Suprapubic skin (tissue), 4 donors: ENCODE data around the gene IFIT3. TPM values are rescaled to one million over a fixed set of nuclear protein-coding genes. Genes with fewer than 3 reads are reported as not detected.

Experiments
- DNase-seq, 2 donors: peaks; one replicate each; pipeline ENCODE4 v3.0.0-alpha.2; 2019; ENCODE audit warnings: low spot score in 2 of 2
- H3K27ac ChIP-seq: fragments of 200-600 bp; sonication (generic); one replicate; pipeline ENCODE4 v1.5.1; 2019
- H3K27me3 ChIP-seq: fragments of 200-600 bp; sonication (generic); one replicate; pipeline ENCODE4 v1.5.1; 2019
- H3K36me3 ChIP-seq: fragments of 200-600 bp; sonication (generic); one replicate; pipeline ENCODE4 v1.5.1; 2019
- H3K4me1 ChIP-seq: fragments of 200-600 bp; sonication (generic); one replicate; pipeline ENCODE4 v1.5.1; 2019
- H3K4me3 ChIP-seq: fragments of 200-600 bp; sonication (generic); one replicate; pipeline ENCODE4 v1.5.1; 2019; ENCODE audit warnings: mild to moderate bottlenecking
- H3K9me3 ChIP-seq: fragments of 200-600 bp; sonication (generic); one replicate; pipeline ENCODE4 v1.5.1; 2019
- EP300 ChIP-seq: sonication (generic); formaldehyde crosslinking; IDR thresholded peaks from one replicate; pipeline ENCODE4 v1.6.1; 2017; ENCODE audit warnings: antibody characterized with exemption
- POLR2A ChIP-seq, 2 donors: fragments of 450-650 bp; IDR thresholded peaks; one replicate each; pipeline ENCODE4 v1.6.1; 2017; ENCODE audit warnings: antibody characterized with exemption in 2 of 2, mild to moderate bottlenecking in 2 of 2, moderate library complexity in 2 of 2
- POLR2AphosphoS5 ChIP-seq, 3 donors: sonication (generic); formaldehyde crosslinking; IDR thresholded peaks; one replicate each; pipeline ENCODE4 v1.6.1; 2017; ENCODE audit warnings: antibody characterized with exemption in 3 of 3
- WGBS: methylation state at CpG from one replicate; pipeline ENCODE4 v1.1.5; 2018; 5-methylcytosine and 5-hydroxymethylcytosine counted together
- total RNA-seq, 4 donors: library from RNA; depleted of rRNA; stranded (reverse); fragments of >200 nt; gene quantifications; one replicate each; pipeline ENCODE4 v1.1.0, GENCODE V29; 2016
- TF ChIP-seq, protein P1 (sequence below), 2 donors: fragments of 200-600 bp in 1 of 2; fragments of 450-650 bp in 1 of 2; sonication (generic) in 1 of 2; IDR thresholded peaks; one replicate each; pipeline ENCODE4 v1.5.1; 2016 to 2019; ENCODE audit warnings: antibody characterized with exemption in 2 of 2, mild to moderate bottlenecking in 1 of 2, moderate library complexity in 1 of 2

The IFIT3 gene
- total RNA-seq, 4 donors from 2014 or later, result 1.5 to 4.9 (median 2.1) TPM

DNA sequence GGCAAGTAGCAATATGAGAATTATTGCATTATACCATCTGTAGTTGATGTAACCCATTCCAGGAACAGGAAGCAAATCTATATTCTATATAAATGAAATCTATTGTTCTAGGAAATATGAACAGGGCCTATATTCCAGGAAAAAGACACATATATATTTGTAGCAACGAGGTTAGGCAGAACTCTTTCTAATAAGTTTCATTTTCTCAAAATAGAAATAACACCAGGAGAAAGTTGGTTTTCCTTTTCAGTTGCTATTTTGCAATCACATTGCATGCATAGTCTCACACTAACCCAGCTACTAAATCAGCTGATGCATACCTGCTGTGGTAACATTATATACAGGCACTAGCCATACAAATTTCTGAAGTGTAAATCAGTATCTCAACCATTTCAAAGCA lies 32.2 kb upstream of the IFIT3 start:
- H3K4me1 ChIP-seq, result peaks cover 20% of the 10 kb centered on the region
- DNase-seq, result no peak
- H3K4me3 ChIP-seq, result no peak overlapping the region
- H3K9me3 ChIP-seq, result no peaks in the 10 kb centered on the region
- H3K36me3 ChIP-seq, result no peaks in the 10 kb centered on the region
- WGBS, result 26% methylated on average over 1 of the region's 1 CpG
- TF ChIP-seq POLR2A (IDR thresholded peaks at IDR 0.05) (no peak), EP300 (no peak), POLR2AphosphoS5 (IDR thresholded peaks at IDR 0.05) (no peak)
- TF ChIP-seq, protein P1, sequence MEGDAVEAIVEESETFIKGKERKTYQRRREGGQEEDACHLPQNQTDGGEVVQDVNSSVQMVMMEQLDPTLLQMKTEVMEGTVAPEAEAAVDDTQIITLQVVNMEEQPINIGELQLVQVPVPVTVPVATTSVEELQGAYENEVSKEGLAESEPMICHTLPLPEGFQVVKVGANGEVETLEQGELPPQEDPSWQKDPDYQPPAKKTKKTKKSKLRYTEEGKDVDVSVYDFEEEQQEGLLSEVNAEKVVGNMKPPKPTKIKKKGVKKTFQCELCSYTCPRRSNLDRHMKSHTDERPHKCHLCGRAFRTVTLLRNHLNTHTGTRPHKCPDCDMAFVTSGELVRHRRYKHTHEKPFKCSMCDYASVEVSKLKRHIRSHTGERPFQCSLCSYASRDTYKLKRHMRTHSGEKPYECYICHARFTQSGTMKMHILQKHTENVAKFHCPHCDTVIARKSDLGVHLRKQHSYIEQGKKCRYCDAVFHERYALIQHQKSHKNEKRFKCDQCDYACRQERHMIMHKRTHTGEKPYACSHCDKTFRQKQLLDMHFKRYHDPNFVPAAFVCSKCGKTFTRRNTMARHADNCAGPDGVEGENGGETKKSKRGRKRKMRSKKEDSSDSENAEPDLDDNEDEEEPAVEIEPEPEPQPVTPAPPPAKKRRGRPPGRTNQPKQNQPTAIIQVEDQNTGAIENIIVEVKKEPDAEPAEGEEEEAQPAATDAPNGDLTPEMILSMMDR (IDR thresholded peaks at IDR 0.05), result no peak
- H3K27me3 ChIP-seq, result no peaks in the 10 kb centered on the region
- H3K27ac ChIP-seq, result peak overlapping the region; percentile 69

DNA sequence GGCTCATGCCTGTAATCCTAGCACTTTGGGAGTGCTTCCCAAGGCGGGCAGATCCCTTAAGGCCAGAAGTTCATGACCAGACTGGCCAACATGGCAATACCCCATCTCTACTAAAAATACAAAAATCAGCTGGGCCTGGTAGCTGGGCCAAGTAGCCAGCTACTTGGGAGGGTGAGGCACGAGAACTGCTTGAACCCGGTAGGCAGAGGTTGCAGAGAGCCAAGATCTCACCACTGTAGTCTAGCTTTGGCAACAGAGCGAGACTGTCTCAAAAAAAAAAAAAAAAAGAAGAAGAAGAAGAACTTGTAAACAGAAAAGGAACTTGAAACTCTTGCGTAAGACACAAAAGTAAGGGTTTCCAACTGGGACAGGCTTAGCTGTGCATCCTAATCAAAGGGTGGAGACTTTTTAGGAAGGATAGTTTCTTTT lies 31.6 kb upstream of the IFIT3 start:
- peak overlapping the region; percentile 69 for H3K27ac ChIP-seq
- no peaks in the 10 kb centered on the region for H3K27me3 ChIP-seq
- WGBS, result 14% methylated on average over 5 of the region's 5 CpGs
- H3K4me3 ChIP-seq, result no peak overlapping the region
- no peaks in the 10 kb centered on the region for H3K9me3 ChIP-seq
- no peak for DNase-seq
- no peaks in the 10 kb centered on the region for H3K36me3 ChIP-seq
- peak in 1 of 3 donors; percentile 10 for TF ChIP-seq POLR2AphosphoS5 (IDR thresholded peaks at IDR 0.05)
- no peak for TF ChIP-seq POLR2A (IDR thresholded peaks at IDR 0.05)
- H3K4me1 ChIP-seq, result peaks cover 25% of the 10 kb centered on the region

DNA sequence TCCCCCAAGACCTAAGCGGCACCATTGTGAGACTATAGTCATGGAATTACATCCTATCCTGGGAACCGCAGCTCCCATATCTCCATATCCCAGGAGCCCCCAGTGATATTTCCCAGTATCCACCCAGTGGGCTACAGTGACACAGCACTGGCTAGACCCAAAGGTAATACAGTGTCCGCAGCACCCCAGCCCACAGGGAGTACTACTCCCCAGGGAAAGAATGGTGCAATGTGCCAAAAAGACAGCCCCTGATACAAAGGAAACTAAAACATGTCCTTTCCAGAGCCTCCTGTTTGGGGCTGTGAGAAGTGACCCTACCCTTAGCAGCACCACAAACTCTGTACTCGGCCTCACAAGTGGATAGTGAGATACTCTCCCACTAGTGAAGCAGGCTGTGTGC lies 30.4 kb upstream of the IFIT3 start:
- Histone ChIP-seq H3K9me3 (no peaks in the 10 kb centered on the region), H3K36me3 (no peaks in the 10 kb centered on the region), H3K27me3 (no peaks in the 10 kb centered on the region), H3K4me3 (no peak overlapping the region), H3K27ac (no peak overlapping the region), H3K4me1 (peaks cover 32% of the 10 kb centered on the region)
- WGBS, result 100% methylated on average over 2 of the region's 4 CpGs
- TF ChIP-seq EP300 (no peak), POLR2AphosphoS5 (IDR thresholded peaks at IDR 0.05) (no peak), POLR2A (IDR thresholded peaks at IDR 0.05) (no peak)
- TF ChIP-seq, protein P1 (IDR thresholded peaks at IDR 0.05), result no peak
- no peak for DNase-seq

DNA sequence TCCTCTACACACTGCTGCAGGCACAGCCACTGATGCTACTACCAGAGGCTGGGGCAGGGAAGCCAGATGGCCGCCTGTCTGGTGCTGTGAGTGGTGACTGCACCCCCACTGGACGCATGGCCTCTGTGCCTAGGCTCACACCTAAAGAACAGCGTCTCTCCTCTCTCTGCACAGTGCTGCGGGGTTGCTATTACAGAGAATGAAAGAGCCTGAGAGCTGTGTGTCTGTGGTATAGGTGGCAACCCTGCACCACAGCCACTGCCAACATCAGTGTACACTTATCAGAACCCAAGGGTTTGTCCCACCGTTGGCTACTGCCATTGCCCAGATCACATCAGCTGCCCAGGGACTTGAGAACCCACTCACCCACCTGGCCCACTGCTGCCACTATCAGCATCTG lies 30.0 kb upstream of the IFIT3 start:
- Histone ChIP-seq H3K9me3 (no peaks in the 10 kb centered on the region), H3K36me3 (no peaks in the 10 kb centered on the region), H3K4me3 (no peak overlapping the region), H3K27me3 (no peaks in the 10 kb centered on the region), H3K4me1 (peaks cover 36% of the 10 kb centered on the region), H3K27ac (no peak overlapping the region)
- 100% methylated on average over 3 of the region's 5 CpGs for WGBS
- TF ChIP-seq, protein P1 (IDR thresholded peaks at IDR 0.05), result no peak
- TF ChIP-seq POLR2AphosphoS5 (IDR thresholded peaks at IDR 0.05), result no peak
- no peak for TF ChIP-seq EP300
- no peak for TF ChIP-seq POLR2A (IDR thresholded peaks at IDR 0.05)
- no peak for DNase-seq

DNA sequence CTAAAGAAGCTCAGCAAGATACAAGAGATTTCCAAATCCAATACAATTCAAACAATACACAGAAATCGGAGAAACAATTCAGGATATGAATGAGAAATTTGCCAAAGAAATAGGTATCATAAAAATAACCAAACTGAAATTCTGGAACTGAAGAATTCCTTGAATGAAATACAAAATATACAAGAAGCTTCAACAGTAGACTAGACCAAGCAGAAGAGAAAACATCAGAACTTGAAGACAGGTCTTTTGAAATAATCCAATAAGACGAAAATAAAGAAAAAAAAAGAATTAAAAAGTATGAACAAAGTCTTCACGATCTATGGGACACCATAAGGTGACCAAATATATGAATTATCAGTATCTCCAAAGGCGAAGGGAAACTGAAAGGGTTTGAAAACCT lies 28.8 kb upstream of the IFIT3 start:
- Histone ChIP-seq H3K27me3 (no peaks in the 10 kb centered on the region), H3K4me1 (peaks cover 48% of the 10 kb centered on the region), H3K4me3 (no peak overlapping the region), H3K27ac (no peak overlapping the region), H3K9me3 (no peaks in the 10 kb centered on the region), H3K36me3 (no peaks in the 10 kb centered on the region)
- no peak for TF ChIP-seq EP300
- TF ChIP-seq, protein P1 (IDR thresholded peaks at IDR 0.05), result no peak
- no peak for TF ChIP-seq POLR2A (IDR thresholded peaks at IDR 0.05)
- no peak for TF ChIP-seq POLR2AphosphoS5 (IDR thresholded peaks at IDR 0.05)
- DNase-seq, result no peak
- WGBS, result 97% methylated on average over 4 of the region's 4 CpGs

DNA sequence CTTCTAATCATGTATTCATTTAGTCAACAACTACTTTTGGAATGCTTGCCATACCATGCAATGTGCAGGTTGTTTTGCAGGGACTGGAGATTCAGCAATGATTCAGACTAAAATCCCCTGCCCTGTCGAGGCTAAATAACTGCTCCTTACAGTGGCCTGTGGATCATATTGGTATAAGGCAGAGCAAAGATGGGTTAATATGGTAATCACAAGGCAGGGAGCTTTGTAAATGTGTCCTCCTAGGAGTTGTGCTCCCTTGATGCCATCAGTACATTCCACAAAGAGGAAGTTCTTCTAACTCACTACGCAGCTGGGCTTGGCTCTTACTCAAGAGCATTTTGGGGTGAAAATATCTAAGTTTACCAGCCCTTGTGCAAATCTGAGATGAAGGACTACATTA lies 26.6 kb upstream of the IFIT3 start:
- TF ChIP-seq POLR2A (IDR thresholded peaks at IDR 0.05) (no peak), POLR2AphosphoS5 (IDR thresholded peaks at IDR 0.05) (no peak), EP300 (no peak)
- TF ChIP-seq, protein P1 (IDR thresholded peaks at IDR 0.05), result no peak
- Histone ChIP-seq H3K4me3 (peak overlapping the region; percentile 54), H3K9me3 (no peaks in the 10 kb centered on the region), H3K27ac (peak overlapping the region; percentile 84), H3K27me3 (no peaks in the 10 kb centered on the region), H3K36me3 (no peaks in the 10 kb centered on the region), H3K4me1 (peaks cover 40% of the 10 kb centered on the region)
- 4% methylated on average over 2 of the region's 2 CpGs for WGBS
- no peak for DNase-seq
